GM11168 (cell line): ENCODE measurements around the gene LRRTM4.

Source experiments
- in situ Hi-C: fragments of 300-500 bp; cut with MboI; formaldehyde crosslinking; loops from one replicate; pipeline ENCODE4 v1.12.0; 2022; ENCODE audit warnings: low sequenced_read_pairs; ENCODE audit not compliant: unreplicated experiment

Gene LRRTM4

DNA sequence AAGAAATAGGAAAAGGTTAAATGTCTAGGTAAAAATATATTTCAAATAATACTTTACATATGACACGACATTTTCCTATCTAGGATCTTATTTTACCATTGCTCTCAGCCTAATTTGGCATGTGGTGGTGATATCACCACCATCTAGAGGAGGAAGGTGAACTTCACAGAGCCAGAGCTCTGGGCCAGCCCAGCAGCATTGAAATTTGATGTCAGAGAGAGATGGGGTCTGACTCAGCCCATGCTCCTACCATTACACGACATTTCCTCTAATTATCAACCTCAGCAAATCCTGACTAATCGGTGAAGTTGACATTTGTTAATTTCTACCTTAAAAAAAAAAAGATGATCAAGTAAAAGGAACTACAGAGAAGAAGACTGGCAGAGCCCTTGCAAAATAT is 42.3 kb downstream of the LRRTM4 start:
- in situ Hi-C loops: no loop called here

DNA sequence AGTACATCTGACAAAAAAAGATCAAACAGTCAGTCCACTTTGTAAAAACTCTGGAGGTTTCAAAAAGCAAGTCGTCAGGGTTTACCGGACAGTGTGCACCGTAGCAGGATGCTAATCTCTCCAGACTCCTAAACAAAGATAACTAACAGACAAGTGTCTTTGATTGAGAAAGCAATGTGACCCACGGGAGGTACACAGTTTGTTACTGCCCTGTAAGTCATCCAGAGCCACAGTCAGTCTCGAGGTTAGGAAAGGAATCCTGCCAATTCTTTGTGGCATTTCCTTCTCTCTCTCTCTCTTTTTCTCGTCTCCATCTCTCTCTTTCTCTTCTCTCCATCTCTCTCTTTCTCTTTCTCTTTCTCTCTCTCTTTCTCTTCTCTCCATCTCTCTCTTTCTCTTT is 42.8 kb downstream of the LRRTM4 start:
- in situ Hi-C loops: no loop called here

DNA sequence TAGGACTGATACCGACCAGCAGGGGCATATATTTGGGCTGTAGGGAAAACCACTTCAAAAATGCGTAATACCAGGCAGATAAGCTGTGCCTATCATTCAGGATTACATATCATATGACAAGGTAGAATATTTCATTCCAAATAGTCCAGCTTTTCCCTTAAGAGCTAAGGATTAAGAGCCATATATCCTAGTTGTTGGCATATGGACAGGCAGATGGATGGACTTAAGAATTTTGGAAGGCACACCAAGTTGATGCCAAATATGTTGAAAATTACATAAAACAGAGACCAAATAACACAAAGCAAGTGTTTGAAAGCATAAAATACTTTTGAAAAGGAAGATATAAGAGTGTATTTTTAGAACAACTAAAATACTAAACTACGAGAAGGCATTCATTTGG is 52.1 kb downstream of the LRRTM4 start:
- in situ Hi-C loops: no loop called here

DNA sequence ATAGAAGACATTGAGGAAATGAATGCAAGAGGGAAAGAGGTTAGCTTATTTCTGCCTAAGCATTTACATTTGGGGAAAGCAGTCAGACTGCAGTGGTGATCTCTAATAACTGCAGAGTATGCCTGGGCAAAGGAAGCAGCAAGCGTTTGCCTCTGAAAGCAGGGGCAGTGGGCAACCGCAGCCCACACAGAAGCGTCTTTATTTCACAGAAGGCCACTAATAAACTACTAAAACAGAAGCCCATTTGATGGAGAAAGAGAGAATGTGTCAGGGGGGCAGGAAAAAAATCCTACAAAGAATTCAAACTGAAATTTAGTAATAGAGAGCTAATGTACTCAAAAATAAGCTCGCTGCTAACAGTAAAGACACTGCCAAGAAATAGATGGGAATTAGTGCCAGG is 53.1 kb downstream of the LRRTM4 start:
- in situ Hi-C loops: no loop called here

DNA sequence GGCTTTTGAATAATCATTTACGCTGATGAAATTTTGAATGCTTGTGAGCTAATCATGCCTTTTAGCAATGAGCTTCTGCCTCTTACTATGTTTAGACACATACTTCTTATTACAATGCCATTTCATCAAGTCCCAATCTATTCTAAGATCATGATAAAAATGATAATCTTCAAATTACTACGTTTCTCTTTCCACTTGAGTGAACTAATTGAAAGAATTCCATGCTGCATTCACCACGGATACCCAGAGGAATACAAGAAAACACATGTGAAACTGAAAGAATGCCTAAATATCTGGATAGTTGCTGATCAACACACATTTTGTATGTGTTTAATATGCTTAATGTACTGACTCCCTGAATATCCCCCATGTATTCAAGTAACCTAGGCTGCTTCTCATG is 62.3 kb downstream of the LRRTM4 start:
- in situ Hi-C loops: no loop called here

DNA sequence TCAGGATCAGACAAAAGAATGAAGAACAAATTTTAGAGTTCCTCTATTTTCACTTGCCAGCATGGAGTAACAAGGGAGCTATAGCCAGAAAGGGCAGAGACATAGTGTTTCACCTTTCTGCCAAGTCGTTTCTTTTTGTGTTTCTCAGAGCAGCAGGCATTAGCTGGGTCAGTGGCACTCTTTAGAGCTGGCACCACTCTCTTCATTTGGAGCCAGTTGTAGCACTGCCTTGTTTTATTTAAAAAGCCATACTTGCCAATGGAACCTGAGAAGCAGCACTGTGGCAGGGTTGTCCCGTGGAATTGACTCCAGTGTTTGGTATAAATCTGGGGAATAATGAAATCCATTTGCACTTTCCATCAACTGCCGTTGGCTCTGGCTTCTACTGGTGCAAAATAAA is 64.0 kb downstream of the LRRTM4 start:
- in situ Hi-C loops: no loop called here

DNA sequence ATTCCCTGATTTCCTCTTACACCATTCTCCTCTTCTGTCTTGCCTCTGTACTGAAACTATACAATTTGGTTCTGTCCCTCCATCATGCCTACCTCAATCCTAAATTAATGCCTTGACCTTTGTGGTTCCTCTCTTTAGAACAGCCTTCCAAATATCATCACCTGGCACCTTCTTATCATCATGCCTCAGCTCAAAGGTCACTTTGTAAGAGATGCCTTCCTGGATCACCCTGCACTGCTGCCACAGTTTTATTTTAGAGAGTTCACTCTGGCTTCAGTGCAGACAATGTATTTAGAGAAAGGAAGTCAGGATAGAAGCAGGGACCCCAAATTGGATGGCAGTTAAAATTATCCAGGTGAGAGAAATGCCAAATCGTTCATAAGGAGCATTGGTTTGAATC is 64.5 kb downstream of the LRRTM4 start:
- in situ Hi-C loops: no loop called here

DNA sequence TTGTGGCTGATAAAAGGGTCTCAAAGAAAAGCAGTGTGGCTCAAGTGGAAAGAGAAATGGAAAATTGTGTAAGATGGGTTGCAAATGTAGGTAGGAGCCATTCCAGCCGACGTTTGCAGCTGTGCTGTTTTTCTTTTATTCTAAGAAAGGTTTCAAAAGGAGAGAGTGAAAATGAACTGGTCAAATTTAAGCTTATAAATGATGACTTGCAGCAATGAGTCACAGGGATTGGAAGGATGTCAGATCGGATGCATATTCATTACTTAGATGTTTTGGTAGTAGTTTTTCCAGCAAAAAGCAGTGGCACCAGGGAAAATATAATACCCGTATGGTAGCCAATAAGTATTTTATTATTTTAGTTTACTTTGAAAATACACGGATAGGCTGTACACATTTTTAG is 79.1 kb downstream of the LRRTM4 start:
- in situ Hi-C loops: no loop called here

DNA sequence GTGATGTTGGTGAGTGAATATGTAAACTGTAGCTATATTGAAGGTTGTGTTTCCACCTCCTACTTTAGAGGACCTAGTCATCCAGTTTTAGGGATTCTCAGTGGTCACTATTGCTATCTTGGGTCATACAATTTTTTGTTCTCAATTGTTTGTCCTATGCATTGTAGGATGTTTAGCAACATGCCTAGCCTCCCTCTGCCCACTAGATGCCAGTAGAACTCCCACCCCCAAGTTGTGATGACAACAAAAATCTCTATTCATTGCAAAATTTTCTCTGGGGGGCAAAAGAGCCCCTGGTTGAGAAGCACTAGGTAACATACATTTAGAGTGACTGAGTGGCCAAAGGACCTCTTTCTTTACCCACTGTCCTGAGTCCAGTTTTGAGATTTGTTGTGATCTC is 87.3 kb downstream of the LRRTM4 start:
- in situ Hi-C loops: no loop called here

DNA sequence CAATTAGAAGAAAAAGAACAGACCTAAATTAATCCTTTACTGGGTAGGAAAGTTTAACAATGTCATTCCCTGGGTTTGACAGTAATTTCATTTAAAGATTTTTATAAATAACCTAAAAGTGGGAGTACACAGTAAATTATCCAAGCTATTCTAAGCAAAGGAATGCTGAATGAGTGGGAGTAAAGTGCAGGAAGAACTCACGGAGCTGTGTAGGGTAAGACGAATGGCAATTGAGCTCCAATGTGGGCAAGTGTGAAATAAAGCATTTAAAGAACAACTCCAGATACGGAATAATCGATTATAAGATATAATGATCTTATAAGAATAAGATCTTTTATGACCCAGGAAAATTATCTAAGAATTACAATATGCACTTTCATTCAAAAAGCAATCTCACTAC is 93.2 kb downstream of the LRRTM4 start:
- in situ Hi-C loops: no loop called here

DNA sequence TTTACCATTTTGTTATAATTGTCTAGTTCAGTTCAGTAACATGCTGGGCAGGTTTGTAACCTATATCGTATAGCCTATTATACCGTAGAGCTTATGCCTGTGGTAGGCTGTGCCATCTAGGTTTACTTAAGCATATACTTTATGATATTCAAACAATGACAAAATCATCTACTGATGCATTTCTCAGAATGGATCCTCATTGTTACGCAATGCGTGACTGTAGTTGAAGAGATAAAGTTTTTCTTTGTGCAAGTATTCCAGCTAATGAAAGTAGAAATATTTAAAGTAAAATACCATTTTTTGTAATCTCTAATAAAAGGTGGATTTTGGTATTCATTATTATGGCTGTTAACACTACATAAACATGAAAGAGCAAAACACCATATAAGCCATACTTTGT is 100.2 kb downstream of the LRRTM4 start:
- in situ Hi-C loops: no loop called here

DNA sequence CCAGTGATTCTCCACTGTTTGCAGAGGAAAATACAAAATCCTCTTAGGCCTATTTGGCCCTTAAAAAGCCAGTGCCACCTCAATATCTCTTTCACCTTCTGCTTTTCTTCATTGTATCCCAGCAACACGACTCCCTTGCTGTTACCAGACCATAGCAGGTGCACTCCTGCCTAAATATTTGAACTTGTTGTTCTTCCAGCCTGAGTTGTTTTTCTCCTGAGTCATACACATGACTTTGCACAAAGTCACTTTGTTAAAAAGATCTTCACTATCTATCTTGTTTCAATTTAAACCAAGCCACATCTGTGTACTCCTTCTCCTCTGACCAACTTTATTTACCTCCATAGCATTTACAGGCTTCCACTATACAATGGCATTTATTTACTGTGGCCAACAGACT is 103.6 kb downstream of the LRRTM4 start:
- in situ Hi-C loops: no loop called here

DNA sequence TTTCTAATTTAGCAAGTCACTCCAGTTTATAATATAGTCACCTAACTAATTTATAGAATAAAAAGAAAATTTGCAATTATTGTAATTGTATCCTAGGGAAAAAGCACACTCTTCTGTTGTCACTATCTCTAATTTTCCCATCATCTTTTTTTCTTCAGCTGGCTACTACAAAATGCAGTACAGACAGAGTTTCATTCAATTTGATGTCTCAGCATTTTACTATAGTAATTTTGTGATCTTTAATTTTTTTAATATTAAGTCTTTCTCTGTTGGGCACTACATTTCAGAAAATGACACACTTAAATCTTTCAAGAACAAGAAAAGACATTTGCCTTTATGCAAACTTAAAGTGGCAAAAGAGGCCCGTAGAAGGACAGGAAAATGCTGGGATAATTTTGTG is 118.0 kb downstream of the LRRTM4 start:
- in situ Hi-C loops: no loop called here

DNA sequence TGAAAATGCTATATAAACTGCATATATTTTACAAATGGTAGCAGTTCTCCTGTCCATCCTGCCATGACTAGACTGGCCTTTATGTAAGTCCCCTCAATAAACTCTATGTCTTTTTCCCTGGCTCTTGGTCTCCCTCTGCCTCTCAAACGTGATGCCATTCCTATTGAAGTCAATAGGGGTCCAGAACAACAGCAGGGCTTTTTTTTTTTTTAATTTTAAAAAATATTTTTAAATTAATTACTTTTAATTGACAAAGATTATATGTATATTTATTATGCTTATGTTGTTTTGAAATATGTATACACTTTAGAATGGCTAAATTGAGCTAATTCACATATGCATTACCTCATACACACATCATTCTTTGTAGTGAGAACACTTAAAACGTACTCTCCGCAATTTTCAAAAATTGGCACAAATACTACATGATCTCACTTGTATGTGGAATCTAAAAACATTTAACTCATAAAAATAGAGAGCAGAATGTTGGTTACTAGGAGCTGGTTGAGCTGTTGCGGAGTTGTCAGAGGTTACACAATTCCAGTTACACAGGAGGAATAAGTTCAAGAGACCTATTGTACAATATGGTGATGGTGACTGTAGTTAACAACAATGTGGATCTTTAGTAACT is 123.1 kb downstream of the LRRTM4 start:
- in situ Hi-C loops: no loop called here

DNA sequence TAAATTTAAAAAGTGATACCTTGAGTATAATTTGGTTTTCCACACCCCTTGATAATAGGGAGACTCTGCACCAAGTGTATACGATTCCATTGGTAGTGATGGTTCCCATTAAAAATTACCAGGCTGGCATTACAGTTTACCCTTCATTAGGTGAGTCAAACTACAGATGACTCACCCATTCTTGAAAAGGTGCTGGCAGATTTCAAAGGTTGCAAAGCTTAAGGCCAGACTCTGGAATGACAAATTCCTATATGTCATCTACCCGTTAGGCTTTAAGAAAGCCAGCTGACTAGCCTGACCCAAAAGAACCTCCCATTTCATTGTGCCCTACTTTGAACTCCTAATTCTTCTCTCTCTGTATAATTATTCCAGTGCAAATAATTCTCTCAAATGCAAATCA is 124.4 kb downstream of the LRRTM4 start:
- in situ Hi-C loops: no loop called here

DNA sequence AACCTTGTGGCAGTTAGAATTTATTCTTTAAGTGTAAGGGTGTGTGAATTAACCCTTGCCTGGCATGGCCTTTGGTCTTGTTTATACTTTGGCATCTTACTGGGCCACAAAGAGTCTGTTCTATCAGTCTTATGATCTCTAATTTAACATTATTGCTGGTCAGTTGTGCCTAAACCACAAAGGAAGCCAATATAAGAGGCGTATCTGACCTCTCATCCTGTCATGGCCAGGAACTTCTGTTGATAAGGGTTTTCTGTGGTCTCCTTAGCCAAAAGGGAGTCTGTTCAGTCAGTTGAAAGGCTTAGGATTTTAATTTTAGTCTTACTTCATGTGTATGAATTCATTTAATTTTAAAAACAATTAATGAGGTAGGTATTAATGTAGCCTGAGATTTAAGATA is 127.2 kb downstream of the LRRTM4 start:
- in situ Hi-C loops: no loop called here

DNA sequence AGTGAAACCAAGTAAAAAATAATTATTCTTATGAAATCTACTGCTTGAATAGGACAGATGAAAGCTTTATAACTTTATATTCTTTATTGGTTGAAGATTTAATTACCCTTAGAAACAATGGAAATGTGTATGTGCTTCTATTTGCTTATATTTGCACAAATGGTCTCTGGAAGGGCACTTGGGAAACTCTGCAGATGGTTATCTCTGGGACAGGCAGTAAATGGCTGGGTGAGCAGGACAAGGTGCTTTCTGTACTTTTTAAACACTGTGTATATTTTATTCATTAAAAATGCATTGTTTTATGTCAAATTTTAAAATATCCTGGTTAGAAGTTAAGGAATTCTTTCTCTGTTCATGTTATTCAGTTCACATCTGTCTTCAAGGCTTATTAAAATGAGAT is 131.1 kb downstream of the LRRTM4 start:
- in situ Hi-C loops: no loop called here

DNA sequence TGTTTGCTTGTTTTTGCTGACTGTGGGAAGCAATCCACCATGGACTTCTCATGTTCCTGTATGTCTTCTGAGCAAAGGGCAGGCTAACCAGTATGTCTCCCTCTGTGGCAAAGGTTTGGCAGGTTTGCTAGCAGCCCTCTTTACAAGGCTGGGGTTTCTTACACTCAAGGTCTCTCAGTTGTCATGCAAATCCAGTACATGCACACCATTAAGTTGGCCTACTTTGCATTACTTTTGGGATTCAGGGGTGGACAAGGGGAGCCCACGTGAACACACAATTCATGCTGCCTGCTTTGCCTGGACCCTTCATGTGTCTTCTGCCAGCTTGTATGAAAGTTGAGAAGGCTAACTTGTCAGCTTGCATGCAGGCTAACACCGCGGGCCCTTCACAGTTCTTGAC is 134.9 kb downstream of the LRRTM4 start:
- in situ Hi-C loops: no loop called here

DNA sequence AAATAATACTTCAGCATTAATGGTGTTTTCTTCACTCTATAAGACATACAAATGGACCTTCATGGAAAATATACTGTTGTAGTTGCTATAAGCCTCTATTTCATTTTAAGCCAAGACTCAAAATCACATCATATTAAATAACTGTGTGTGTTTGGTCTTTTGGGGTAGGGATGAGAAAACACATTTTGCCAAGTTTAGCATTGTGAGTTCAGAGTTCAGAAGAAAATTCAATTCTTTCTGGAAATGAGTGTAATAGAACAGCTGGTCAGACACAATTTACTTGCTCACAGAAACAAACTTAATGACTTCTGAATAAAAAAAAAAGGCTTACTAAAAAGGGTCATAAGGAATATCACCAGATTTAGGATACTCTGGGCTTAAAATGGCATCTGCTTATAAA is 149.5 kb downstream of the LRRTM4 start:
- in situ Hi-C loops: no loop called here

DNA sequence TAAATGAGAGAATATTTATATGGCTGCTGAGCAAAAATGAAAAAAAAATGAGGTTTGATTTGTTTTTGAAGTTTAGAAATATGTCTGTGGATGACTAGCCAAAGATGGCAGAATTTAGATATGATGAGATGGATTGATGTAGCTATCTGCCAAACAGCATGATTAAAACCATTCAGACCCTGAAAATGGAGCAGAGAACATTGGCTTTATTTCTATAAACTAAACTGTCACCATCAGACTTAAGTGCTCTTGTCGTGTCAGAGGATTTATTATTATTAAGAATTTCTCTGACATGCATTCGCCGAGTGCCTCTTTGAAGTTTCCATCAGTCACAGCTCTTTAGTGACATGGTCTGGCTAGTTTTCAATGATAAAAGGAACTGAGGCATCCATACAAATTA is 151.7 kb downstream of the LRRTM4 start:
- in situ Hi-C loops: no loop called here

DNA sequence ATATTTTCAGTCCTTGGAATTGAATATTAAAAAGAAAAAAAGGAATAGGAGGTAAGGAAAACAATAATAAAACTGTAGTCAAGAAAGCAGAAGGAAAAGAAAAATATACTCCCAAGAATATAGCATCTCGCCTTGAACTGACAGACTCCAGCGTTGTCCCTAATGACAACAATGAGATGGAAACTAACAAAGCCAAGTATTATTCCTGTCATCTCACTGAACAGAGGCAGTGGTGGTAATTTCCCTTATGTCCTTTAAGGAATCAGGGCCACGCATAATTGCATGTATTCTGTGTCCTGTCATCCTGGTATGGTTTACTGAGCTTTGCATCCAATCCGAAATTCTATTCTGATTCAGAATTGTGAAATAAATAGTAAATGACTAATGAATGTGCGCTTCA is 158.9 kb downstream of the LRRTM4 start:
- in situ Hi-C loops: no loop called here

DNA sequence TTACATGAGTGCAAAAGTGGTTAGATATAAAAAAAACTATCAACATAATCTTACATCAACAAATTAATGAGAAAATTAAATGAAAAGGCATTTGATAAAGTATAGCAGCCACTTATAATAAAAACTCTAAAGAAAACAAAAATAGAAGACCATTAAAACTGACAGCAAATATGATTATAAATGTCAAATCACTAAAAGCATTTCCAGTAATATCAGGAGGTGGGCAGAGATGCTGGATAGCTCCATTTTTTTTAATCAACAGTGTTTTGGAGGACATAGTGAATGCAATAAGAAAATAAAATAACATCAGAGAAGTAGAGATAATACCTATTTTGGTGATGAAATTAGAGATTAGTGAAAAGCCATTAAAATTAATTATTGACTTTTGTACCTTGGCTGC is 173.4 kb downstream of the LRRTM4 start:
- in situ Hi-C loops: no loop called here

DNA sequence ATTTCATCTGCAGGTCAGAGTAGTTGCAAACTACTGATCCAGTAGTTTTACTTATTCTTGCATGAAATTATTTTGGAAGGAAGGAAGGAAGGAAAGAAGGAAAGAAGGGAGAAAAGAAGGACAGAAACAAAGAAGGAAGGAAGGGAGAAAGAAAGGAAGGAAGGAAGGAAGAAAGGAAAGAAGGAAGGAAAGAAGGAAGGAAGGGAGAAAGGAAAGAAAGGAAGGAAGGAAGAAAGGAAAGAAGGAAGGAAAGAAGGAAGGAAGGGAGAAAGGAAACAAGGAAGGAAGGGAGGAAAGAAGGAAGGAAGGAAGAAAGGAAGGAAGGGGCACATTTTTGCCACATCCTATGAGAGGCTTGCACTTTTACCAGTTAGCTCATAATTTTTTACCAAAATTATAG is 186.2 kb downstream of the LRRTM4 start:
- in situ Hi-C loops: no loop called here
